ENCODE measurements around the gene TCF3. TPM values are rescaled to one million over a fixed set of nuclear protein-coding genes. Genes with fewer than 3 reads are reported as not detected.

TCF3 gene
- total RNA-seq, 1 donor: 55.0 TPM

Small RNA genes lying within 50 kb of the gene (small RNA-seq; reads per million reads assigned to genes)
- gene AC005943.2: not detected
- not detected for gene RN7SL477P
- not detected for gene RNU6-1223P

Other genes with a start within 250 kb of the TCF3 start
- 40.9 and 44.5 TPM in 2 replicates for gene DAZAP1, start 245.0 kb downstream of the TCF3 start, total RNA-seq
- 304 and 318 TPM in 2 replicates for gene RPS15, start 214.2 kb downstream of the TCF3 start, total RNA-seq
- gene APC2, start 202.5 kb downstream of the TCF3 start, total RNA-seq: 0.29 and 0.36 TPM in 2 replicates
- gene C19orf25, start 173.4 kb downstream of the TCF3 start, total RNA-seq: 28.9 and 30.0 TPM in 2 replicates
- 1.4 and 2.4 TPM in 2 replicates for gene PCSK4, start 162.3 kb downstream of the TCF3 start, total RNA-seq
- gene REEP6, start 161.4 kb downstream of the TCF3 start, total RNA-seq: 1.2 and 1.8 TPM in 2 replicates
- 0.29 and 1.1 TPM in 2 replicates for gene ADAMTSL5, start 139.6 kb downstream of the TCF3 start, total RNA-seq
- gene PLK5, start 128.5 kb downstream of the TCF3 start, total RNA-seq: under 0.01 TPM in 1 of 2 replicates, not detected in the other
- gene MEX3D, start 84.3 kb downstream of the TCF3 start, total RNA-seq: 38.0 and 47.0 TPM in 2 replicates
- 76.9 and 78.5 TPM in 2 replicates for gene MBD3, start 59.8 kb downstream of the TCF3 start, total RNA-seq
- 37.4 and 39.4 TPM in 2 replicates for gene UQCR11, start 47.2 kb downstream of the TCF3 start, total RNA-seq
- gene ONECUT3, start 100.9 kb upstream of the TCF3 start, total RNA-seq: not detected in 2 replicates
- gene ATP8B3, start 159.7 kb upstream of the TCF3 start, total RNA-seq: 0.59 and 0.72 TPM in 2 replicates
- gene REXO1, start 195.9 kb upstream of the TCF3 start, total RNA-seq: 8.5 and 9.4 TPM in 2 replicates
- 6.9 and 11.5 TPM in 2 replicates for gene KLF16, start 211.0 kb upstream of the TCF3 start, total RNA-seq
- gene ABHD17A, start 232.9 kb upstream of the TCF3 start, total RNA-seq: 49.5 and 52.5 TPM in 2 replicates

All from osteoblast (primary cell).